ENCODE measurements around the gene CNNM1. TPM values are rescaled to one million over a fixed set of nuclear protein-coding genes. Genes with fewer than 3 reads are reported as not detected.

CNNM1 gene
- total RNA-seq, 1 experiment from 2014 or later = not detected

GRCh38 chr10:99418910-99419624 is 89.9 kb downstream of the CNNM1 start:
- DNase-seq (ENCODE audit: low spot score) = no peak

DNA sequence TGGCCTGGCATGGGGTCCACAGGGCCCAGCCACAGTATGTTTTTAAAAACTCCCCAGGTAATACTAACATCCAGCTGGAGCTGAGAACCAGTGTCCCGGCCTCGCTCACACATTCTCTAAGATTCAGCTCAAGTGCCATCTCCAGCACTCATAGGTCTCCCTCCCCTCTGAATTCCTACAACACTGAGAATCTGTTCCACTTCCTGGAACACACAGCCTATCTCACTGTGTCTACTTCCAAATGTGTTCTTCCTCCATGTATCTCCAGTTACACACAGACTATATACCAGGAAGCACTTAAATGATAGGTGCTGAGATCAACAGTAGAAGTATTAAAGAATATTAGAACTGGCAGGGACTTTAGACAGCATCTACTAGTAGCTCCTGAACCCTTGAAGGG is 90.5 kb downstream of the CNNM1 start:
- DNase-seq (ENCODE audit: low spot score) = no peak

DNA sequence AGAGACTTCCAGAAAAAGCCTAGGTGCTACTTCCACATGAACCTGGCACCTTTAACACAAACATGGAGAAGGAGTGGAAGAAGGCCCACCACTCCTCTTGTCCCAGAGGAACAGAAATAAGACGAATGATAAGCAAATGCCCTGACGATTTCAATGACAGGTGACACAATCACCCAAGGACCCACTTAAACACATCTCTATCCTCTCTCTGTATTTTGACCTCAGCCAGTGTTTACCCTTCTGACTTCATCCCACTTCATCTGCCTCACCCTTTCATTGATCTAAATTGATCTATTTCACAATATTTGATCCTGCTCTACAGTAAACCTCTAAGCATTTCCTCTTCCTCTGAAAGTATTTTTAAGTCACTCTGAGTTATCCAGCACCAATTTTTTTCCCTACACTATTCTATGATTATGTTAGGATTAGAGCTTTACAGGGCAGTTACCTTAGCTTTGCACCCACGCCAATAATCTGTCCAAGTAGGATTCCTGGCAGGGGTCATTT is 92.1 kb downstream of the CNNM1 start:
- DNase-seq (ENCODE audit: low spot score) = no peak

GRCh38 chr10:99422529-99423096 is 93.5 kb downstream of the CNNM1 start:
- DNase-seq (ENCODE audit: low spot score) = no peak

DNA sequence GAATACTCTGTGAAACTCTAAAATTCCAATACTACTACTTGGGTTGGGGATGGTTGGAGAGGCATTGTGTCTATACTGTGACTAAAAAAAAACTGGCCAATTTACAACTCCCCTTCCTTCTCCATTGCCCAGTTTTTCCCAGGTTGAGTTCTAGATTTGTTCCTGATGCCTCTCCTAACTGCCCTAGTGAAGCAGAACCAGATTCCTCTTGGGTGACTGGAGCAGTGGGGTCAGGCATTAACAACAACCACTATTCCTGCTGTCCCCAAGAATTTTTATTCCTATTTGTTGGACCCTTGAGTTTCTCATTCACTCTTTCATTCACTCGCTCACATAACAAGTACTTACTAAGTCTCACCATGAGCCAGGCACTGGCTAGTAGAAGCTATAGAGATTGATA is 95.5 kb downstream of the CNNM1 start:
- DNase-seq (ENCODE audit: low spot score) = no peak

GRCh38 chr10:99425204-99425603 is 96.0 kb downstream of the CNNM1 start:
- DNase-seq (ENCODE audit: low spot score) = no peak

GRCh38 chr10:99426689-99427088 is 97.5 kb downstream of the CNNM1 start:
- DNase-seq (ENCODE audit: low spot score) = no peak

GRCh38 chr10:99427566-99428190 is 98.5 kb downstream of the CNNM1 start:
- no peak for DNase-seq (ENCODE audit: low spot score)

DNA sequence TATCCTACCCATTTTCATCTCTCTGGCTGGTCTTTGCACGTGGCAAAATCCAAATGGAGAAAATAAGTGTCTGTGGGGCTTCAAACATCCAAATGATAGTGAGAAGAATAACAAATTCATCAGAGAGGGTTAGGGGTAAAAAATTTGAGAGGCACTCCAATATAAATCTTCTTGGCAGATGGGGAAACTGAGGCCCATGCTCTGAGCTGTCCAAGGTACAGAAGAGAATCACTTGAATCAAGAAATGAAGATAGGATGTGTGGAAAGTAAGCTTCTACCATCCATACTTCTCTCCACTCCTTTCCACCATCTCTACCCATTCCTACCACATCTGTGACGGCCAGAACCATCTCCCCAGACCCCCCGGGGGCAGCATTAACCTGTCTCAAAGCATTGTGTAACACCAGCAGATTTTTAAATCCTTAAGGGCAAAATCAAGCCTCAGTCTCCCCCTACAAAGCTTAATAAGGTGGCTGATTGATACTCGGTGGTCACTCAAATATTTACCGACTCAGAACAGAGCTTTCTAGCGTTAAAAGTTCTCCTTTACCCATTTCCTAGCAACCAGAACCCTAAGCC is 100.5 kb downstream of the CNNM1 start:
- no peak for DNase-seq (ENCODE audit: low spot score)

GRCh38 chr10:99430116-99430450 is 100.9 kb downstream of the CNNM1 start:
- DNase-seq (ENCODE audit: low spot score) = no peak

DNA sequence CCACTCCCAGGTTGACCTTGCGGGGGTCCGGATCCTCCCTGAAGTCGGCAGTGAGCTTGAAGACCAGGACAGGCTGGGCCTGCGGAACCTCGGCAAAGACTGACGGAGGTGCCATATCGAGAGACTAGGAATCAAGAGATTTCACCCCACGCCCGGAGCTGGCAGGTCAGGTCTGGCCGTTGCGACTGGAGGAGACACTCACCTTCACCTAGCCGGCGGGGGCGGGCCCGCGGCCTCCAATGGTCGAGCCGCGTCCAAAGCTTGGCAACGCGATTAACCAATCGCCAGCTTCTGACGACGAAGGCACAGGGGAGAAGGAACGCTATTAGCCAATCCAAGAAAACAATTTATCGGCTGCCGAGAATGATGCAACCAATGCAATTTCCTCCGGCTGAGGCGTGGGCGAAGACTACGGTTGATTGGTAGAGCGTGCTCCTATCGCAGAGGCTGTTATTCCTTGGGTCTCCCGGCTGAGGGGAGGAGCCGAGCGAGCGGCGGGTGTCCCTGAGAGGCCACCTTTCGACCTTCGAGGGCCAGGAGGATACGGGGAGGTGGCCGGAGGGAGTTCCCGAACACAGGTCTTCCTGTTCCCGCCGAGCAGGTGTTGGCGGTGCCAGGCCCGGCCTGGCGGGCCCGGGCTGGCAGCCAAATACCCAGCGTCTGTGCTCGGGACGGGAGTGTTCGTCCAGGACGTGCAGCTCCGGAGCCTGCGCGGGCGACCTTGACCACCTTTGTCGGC is 101.5 kb downstream of the CNNM1 start, which contains the start of gene GOT1:
GOT1 (minus strand) TSS at position 174 of the 739 bp plus-strand sequence; CDS start at position 115, 59 bp downstream.
- DNase-seq (ENCODE audit: low spot score) = peak; percentile 99

GRCh38 chr10:99431190-99431760 is 102.1 kb downstream of the CNNM1 start:
- peak; percentile 21 for DNase-seq (ENCODE audit: low spot score)

DNA sequence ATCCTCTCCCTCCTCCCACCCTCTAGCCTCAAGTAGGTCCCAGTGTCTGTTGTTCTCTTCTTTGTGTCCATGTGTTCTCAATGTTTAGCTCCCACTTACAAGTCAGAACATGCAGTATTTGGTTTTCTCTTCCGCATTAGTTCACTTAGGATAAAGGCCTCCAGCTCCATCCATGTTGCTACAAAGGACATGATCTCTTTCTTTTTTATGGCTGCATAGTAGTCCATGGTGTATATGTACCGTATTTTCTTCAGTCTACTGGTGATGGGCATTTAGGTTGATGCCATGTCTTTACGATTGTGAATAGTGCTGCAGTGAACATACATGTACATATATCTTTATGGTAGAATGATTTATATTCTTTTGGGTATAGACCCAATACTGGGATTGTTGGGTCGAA is 102.9 kb downstream of the CNNM1 start:
- no peak for DNase-seq (ENCODE audit: low spot score)

DNA sequence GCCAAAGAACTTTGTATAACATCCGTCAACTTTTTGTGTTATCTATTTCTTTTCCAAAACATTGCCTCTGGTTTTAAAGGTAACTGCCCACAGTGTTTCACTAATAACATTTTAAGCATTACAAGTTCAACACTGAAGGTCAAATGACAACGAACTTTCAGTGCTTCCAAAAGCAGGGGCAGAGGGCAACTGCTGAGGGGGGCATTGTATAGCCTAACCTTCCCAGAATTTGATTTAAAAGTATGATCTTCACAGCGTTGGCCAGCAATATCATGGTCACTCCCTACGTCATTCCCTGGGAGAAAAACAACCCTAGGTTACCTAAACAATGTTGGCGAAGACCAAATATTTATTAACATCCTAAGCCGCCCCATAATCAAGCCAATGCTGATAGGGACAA is 103.7 kb downstream of the CNNM1 start:
- DNase-seq (ENCODE audit: low spot score) = no peak

DNA sequence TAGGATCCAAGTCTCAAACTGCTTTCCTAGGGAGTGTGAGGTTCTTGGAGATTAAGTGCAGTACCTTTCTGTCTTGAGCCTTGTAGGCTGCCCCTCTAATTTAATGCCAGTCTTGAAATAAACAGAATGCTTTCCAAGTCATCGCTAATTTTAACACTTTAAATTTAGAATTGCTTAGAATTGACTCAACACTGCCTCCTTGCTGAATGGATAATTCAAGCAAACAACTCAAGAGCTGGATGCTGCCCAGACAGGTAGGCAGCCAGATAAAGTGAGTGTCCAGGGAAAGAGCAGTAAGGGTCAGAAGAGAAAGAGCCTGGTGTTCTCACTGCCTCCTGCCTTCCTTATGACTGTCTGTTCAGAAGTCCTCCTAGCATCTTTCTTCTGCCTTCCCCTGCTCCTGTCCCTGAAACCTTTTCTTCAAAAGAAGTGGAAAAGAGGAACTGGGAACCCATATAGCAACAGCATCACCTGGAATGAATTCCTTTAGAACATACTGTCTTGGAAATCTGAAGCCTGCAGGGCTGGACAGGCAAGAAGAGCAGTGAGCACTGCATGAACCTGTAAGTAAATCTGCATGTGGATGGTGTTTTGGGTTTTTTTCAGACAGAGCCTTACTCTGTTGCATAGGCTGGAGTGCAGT is 104.3 kb downstream of the CNNM1 start:
- no peak for DNase-seq (ENCODE audit: low spot score)

DNA sequence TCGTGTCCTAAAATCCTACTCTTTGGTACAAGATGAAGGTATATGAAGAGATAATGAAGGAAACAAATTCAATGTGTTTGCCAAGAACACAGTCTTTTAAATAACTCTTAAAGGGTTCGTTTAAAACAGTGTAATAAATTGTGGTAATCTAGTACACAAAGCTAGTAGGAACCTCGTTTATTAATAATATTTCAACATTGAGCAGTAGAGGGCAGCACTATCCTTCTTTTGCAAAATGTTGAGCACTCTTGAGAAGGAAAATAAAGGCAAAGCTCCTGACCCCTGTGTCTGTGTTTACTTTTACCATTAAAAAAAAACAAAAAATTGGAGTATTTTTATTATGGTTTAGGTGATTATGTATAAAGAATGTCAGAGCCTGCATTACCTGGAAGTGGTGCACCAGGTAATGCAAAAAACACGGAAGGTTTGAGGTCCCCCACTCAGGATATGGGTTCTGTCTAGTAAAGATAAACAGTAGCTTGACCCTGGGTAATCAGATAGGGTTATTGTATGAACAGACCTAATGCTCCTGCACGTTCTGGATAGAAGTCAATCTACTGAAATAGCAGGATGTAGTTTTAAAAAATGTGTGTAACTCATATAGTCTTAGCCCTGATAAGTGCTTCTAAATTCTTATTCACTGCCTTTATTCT is 107.0 kb downstream of the CNNM1 start:
- peak; percentile 43 for DNase-seq (ENCODE audit: low spot score)

DNA sequence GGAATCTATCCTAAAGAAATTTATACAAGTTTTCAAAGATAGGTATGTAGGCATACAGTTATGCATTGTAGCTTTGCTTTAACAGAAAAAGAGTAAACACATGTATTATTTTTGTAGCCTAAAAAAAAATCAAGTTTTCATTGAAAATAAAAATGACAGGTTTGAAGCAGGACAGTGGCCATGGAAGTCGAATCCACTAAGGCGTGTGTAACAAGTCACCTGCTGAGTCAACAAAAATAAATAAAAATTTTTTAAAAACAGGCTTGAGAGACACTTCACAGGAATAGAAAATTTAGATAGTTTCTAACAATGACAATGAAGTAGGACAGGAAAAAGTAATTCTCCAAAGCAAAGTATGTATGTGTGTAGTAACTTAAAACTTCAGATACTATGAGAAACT is 109.7 kb downstream of the CNNM1 start:
- no peak for DNase-seq (ENCODE audit: low spot score)

DNA sequence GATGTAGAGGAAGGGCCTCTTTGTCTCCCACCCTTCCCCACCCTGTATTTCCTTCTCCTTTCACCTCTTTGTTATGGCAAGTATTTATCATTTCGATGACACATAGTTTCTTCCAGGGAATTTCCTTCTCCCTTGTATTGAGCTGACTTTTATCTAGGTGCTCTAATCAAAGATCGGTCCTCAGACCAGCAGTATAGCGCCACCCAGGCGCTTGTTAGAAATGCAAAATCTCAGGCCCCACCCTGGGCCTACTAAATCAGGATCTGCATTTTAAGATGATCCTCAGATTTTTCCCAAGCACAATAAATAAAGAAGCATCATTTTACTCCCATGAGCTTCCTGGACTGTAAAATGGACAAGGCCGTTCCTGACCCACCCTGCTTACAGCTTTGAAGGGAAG is 113.2 kb downstream of the CNNM1 start:
- no peak for DNase-seq (ENCODE audit: low spot score)

GRCh38 chr10:99443500-99443899 is 114.3 kb downstream of the CNNM1 start:
- no peak for DNase-seq (ENCODE audit: low spot score)
